ENCODE measurements around the gene SLC25A4.
A peak's percentile ranks its signal among the peaks of the same experiment; 100 is the strongest.

Gene SLC25A4

GRCh38 chr4:185137233-185137925, 5.7 kb upstream of the SLC25A4 start:
- H3K27me3 Mint-ChIP-seq = peaks cover 13% of the 10 kb centered on the region
- H3K4me3 Mint-ChIP-seq = no peak overlapping the region
- no peak overlapping the region for H3K27ac Mint-ChIP-seq
- H3K9me3 Mint-ChIP-seq (ENCODE audit: low read depth) = no peaks in the 10 kb centered on the region
- H3K4me1 Mint-ChIP-seq (ENCODE audit: low read depth) = peaks cover 2% of the 10 kb centered on the region
- H3K36me3 Mint-ChIP-seq = no peaks in the 10 kb centered on the region

- Mint-ChIP-seq H3K36me3 (no peaks in the 10 kb centered on the region), H3K4me3 (no peak overlapping the region), H3K27me3 (peaks cover 11% of the 10 kb centered on the region), H3K9me3 (ENCODE audit: low read depth) (no peaks in the 10 kb centered on the region), H3K4me1 (ENCODE audit: low read depth) (peaks cover 5% of the 10 kb centered on the region), H3K27ac (no peak overlapping the region)
These were observed 4.9 kb upstream of the SLC25A4 start for GRCh38 chr4:185138161-185138560.

- H3K4me3 Mint-ChIP-seq = no peak overlapping the region
- H3K4me1 Mint-ChIP-seq (ENCODE audit: low read depth) = peaks cover 14% of the 10 kb centered on the region
- no peaks in the 10 kb centered on the region for H3K9me3 Mint-ChIP-seq (ENCODE audit: low read depth)
- no peaks in the 10 kb centered on the region for H3K36me3 Mint-ChIP-seq
- no peak overlapping the region for H3K27ac Mint-ChIP-seq
- H3K27me3 Mint-ChIP-seq = peaks cover 9% of the 10 kb centered on the region
These were observed 3.3 kb upstream of the SLC25A4 start for GRCh38 chr4:185139736-185140135.

GRCh38 chr4:185141777-185142176, 1.3 kb upstream of the SLC25A4 start:
- no peak overlapping the region for H3K27ac Mint-ChIP-seq
- peaks cover 9% of the 10 kb centered on the region for H3K27me3 Mint-ChIP-seq
- no peak overlapping the region for H3K4me3 Mint-ChIP-seq
- peaks cover 18% of the 10 kb centered on the region for H3K4me1 Mint-ChIP-seq (ENCODE audit: low read depth)
- H3K9me3 Mint-ChIP-seq (ENCODE audit: low read depth) = no peaks in the 10 kb centered on the region
- H3K36me3 Mint-ChIP-seq = no peaks in the 10 kb centered on the region

GRCh38 chr4:185142564-185142911, 528 bp upstream of the SLC25A4 start:
- peak overlapping the region; percentile 42 for H3K27ac Mint-ChIP-seq
- no peaks in the 10 kb centered on the region for H3K36me3 Mint-ChIP-seq
- peaks cover 9% of the 10 kb centered on the region for H3K27me3 Mint-ChIP-seq
- H3K9me3 Mint-ChIP-seq (ENCODE audit: low read depth) = no peaks in the 10 kb centered on the region
- peak overlapping the region; percentile 92 for H3K4me3 Mint-ChIP-seq
- H3K4me1 Mint-ChIP-seq (ENCODE audit: low read depth) = peaks cover 18% of the 10 kb centered on the region

GRCh38 chr4:185143601-185143969, 519 bp downstream of the SLC25A4 start:
- no peaks in the 10 kb centered on the region for H3K36me3 Mint-ChIP-seq
- peaks cover 2% of the 10 kb centered on the region for H3K27me3 Mint-ChIP-seq
- H3K4me3 Mint-ChIP-seq = peak overlapping the region; percentile 88
- H3K9me3 Mint-ChIP-seq (ENCODE audit: low read depth) = no peaks in the 10 kb centered on the region
- H3K27ac Mint-ChIP-seq = peak overlapping the region; percentile 28
- peaks cover 18% of the 10 kb centered on the region for H3K4me1 Mint-ChIP-seq (ENCODE audit: low read depth)

GRCh38 chr4:185144601-185145240, 1.7 kb downstream of the SLC25A4 start:
- Mint-ChIP-seq H3K36me3 (no peaks in the 10 kb centered on the region), H3K4me3 (peak overlapping the region; percentile 88), H3K4me1 (ENCODE audit: low read depth) (peaks cover 18% of the 10 kb centered on the region), H3K27ac (no peak overlapping the region), H3K9me3 (ENCODE audit: low read depth) (no peaks in the 10 kb centered on the region), H3K27me3 (no peaks in the 10 kb centered on the region)

- peaks cover 18% of the 10 kb centered on the region for H3K4me1 Mint-ChIP-seq (ENCODE audit: low read depth)
- no peak overlapping the region for H3K4me3 Mint-ChIP-seq
- H3K9me3 Mint-ChIP-seq (ENCODE audit: low read depth) = no peaks in the 10 kb centered on the region
- peaks cover 2% of the 10 kb centered on the region for H3K36me3 Mint-ChIP-seq
- H3K27ac Mint-ChIP-seq = no peak overlapping the region
- no peaks in the 10 kb centered on the region for H3K27me3 Mint-ChIP-seq
These were observed 2.5 kb downstream of the SLC25A4 start for GRCh38 chr4:185145572-185145971.

GRCh38 chr4:185149392-185149791, 6.3 kb downstream of the SLC25A4 start:
- Mint-ChIP-seq H3K9me3 (ENCODE audit: low read depth) (no peaks in the 10 kb centered on the region), H3K27ac (no peak overlapping the region), H3K36me3 (peaks cover 14% of the 10 kb centered on the region), H3K27me3 (no peaks in the 10 kb centered on the region), H3K4me1 (ENCODE audit: low read depth) (peaks cover 7% of the 10 kb centered on the region), H3K4me3 (no peak overlapping the region)

GRCh38 chr4:185151296-185151695, 8.2 kb downstream of the SLC25A4 start:
- no peak overlapping the region for H3K27ac Mint-ChIP-seq
- no peaks in the 10 kb centered on the region for H3K9me3 Mint-ChIP-seq (ENCODE audit: low read depth)
- no peaks in the 10 kb centered on the region for H3K4me1 Mint-ChIP-seq (ENCODE audit: low read depth)
- no peak overlapping the region for H3K4me3 Mint-ChIP-seq
- H3K36me3 Mint-ChIP-seq = peaks cover 19% of the 10 kb centered on the region
- no peaks in the 10 kb centered on the region for H3K27me3 Mint-ChIP-seq

GRCh38 chr4:185165605-185166063, 22.6 kb downstream of the SLC25A4 start:
- Mint-ChIP-seq H3K27me3 (peaks cover 2% of the 10 kb centered on the region), H3K36me3 (peaks cover 38% of the 10 kb centered on the region), H3K9me3 (ENCODE audit: low read depth) (no peaks in the 10 kb centered on the region), H3K27ac (peak overlapping the region; percentile 18), H3K4me3 (peak overlapping the region; percentile 41), H3K4me1 (ENCODE audit: low read depth) (peaks cover 21% of the 10 kb centered on the region)

GRCh38 chr4:185167234-185167633, 24.2 kb downstream of the SLC25A4 start:
- H3K27me3 Mint-ChIP-seq = peaks cover 2% of the 10 kb centered on the region
- no peak overlapping the region for H3K27ac Mint-ChIP-seq
- peaks cover 34% of the 10 kb centered on the region for H3K36me3 Mint-ChIP-seq
- H3K4me3 Mint-ChIP-seq = no peak overlapping the region
- peaks cover 23% of the 10 kb centered on the region for H3K4me1 Mint-ChIP-seq (ENCODE audit: low read depth)
- no peaks in the 10 kb centered on the region for H3K9me3 Mint-ChIP-seq (ENCODE audit: low read depth)

- peaks cover 37% of the 10 kb centered on the region for H3K36me3 Mint-ChIP-seq
- peaks cover 6% of the 10 kb centered on the region for H3K4me1 Mint-ChIP-seq (ENCODE audit: low read depth)
- no peak overlapping the region for H3K4me3 Mint-ChIP-seq
- no peak overlapping the region for H3K27ac Mint-ChIP-seq
- H3K27me3 Mint-ChIP-seq = peaks cover 2% of the 10 kb centered on the region
- H3K9me3 Mint-ChIP-seq (ENCODE audit: low read depth) = no peaks in the 10 kb centered on the region
These were observed 28.5 kb downstream of the SLC25A4 start for GRCh38 chr4:185171373-185172071.

GRCh38 chr4:185179488-185179887, 36.4 kb downstream of the SLC25A4 start:
- Mint-ChIP-seq H3K27ac (no peak overlapping the region), H3K36me3 (peaks cover 10% of the 10 kb centered on the region), H3K4me3 (no peak overlapping the region), H3K4me1 (ENCODE audit: low read depth) (peaks cover 30% of the 10 kb centered on the region), H3K9me3 (ENCODE audit: low read depth) (no peaks in the 10 kb centered on the region), H3K27me3 (no peaks in the 10 kb centered on the region)

- Mint-ChIP-seq H3K27me3 (no peaks in the 10 kb centered on the region), H3K36me3 (no peaks in the 10 kb centered on the region), H3K9me3 (ENCODE audit: low read depth) (no peaks in the 10 kb centered on the region), H3K4me3 (no peak overlapping the region), H3K4me1 (ENCODE audit: low read depth) (peaks cover 45% of the 10 kb centered on the region), H3K27ac (no peak overlapping the region)
These were observed 39.2 kb downstream of the SLC25A4 start for GRCh38 chr4:185182239-185182638.

Data from activated naive CD8-positive, alpha-beta T cell (primary cell).